ENCODE results near the gene SLC6A17.

DNA sequence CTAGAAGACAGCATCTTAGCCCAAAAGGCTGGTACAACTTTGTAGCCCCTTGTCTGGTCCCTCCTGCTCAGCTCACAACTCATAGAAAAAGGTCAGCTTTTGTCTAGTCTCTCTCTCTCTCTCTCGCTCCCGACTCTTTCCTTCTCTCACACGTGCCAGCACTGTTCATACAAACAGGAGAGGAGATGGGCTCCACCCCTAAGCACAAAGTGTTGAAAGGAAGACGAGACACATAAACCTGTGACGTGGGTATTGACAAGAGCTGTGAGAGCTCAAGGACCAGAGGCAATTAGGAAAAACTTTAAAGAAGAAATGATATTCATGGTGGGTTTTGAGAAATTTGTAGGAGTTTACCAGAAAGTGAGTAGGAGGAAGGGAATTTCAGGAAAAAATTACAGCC is 36.3 kb downstream of the SLC6A17 start:
- TF ChIP-seq REST (IDR thresholded peaks at IDR 0.05; ENCODE audit: low read depth) (no peak), FOXM1 (IDR thresholded peaks at IDR 0.05; ENCODE audit: borderline replicate concordance, low read depth) (no peak), RAD21 (IDR thresholded peaks at IDR 0.05; ENCODE audit: low read depth) (no peak), YY1 (IDR thresholded peaks at IDR 0.05; ENCODE audit: low read depth) (no peak), TAF1 (IDR thresholded peaks at IDR 0.05; ENCODE audit: low read depth) (no peak), NFIC (IDR thresholded peaks at IDR 0.05) (no peak), CREB1 (IDR thresholded peaks at IDR 0.05; ENCODE audit: low read depth) (no peak), EP300 (IDR thresholded peaks at IDR 0.05; ENCODE audit: borderline replicate concordance) (no peak), CEBPB (IDR thresholded peaks at IDR 0.05) (no peak), TEAD4 (IDR thresholded peaks at IDR 0.05) (no peak), EGR1 (IDR thresholded peaks at IDR 0.05) (no peak), TCF12 (IDR thresholded peaks at IDR 0.05; ENCODE audit: low read depth) (no peak)
- TF ChIP-seq, protein P1, sequence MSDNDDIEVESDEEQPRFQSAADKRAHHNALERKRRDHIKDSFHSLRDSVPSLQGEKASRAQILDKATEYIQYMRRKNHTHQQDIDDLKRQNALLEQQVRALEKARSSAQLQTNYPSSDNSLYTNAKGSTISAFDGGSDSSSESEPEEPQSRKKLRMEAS (IDR thresholded peaks at IDR 0.05), result no peak
- TF ChIP-seq, protein P2, sequence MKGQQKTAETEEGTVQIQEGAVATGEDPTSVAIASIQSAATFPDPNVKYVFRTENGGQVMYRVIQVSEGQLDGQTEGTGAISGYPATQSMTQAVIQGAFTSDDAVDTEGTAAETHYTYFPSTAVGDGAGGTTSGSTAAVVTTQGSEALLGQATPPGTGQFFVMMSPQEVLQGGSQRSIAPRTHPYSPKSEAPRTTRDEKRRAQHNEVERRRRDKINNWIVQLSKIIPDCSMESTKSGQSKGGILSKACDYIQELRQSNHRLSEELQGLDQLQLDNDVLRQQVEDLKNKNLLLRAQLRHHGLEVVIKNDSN (IDR thresholded peaks at IDR 0.05), result no peak

Data from Ishikawa (cell line).